H1 (cell line): Measurements from ENCODE around the gene KARS1. TPM values are rescaled to one million over a fixed set of nuclear protein-coding genes. Genes with fewer than 3 reads are reported as not detected.

Experiments
- CTCF ChIA-PET: fragments of 300-600 bp; sonication (Branson Sonifier 250); formaldehyde crosslinking; loops from one replicate; lab custom pipeline; 2021; ENCODE audit not compliant: partially characterized antibody; lab: Charles Lee
- POLR2A ChIA-PET: fragments of 300-600 bp; sonication (Branson Sonifier 250); formaldehyde crosslinking; loops from one replicate; lab custom pipeline; 2021; ENCODE audit warnings: inconsistent platforms; ENCODE audit not compliant: partially characterized antibody; lab: Charles Lee
- DNase-seq, 2 experiments: peaks; one replicate each; pipeline versions ENCODE4 v3.0.0 to v3.0.0-alpha.2; 2010 to 2022; ENCODE audit warnings: low spot score in 2 of 2, low read depth in 1 of 2, mixed read lengths in 1 of 2
- FAIRE-seq: peaks from 2 replicates; lab custom pipeline; 2011; peaks lifted over from hg19 to GRCh38; lab: Jason Lieb, UNC
- H2AFZ ChIP-seq: 2 replicates; pipeline ENCODE4 v1.8.1; 2012; ENCODE audit warnings: low read length, inconsistent platforms
- H2AK5ac ChIP-seq: 2 replicates; pipeline ENCODE4 v1.6.1; 2013; ENCODE audit warnings: low read depth, low read length
- H2BK120ac ChIP-seq: replicated peaks from 2 replicates; pipeline ENCODE3; 2013; ENCODE audit warnings: low read depth, low read length, inconsistent platforms
- H2BK12ac ChIP-seq: 2 replicates; pipeline ENCODE4 v1.6.1; 2013; ENCODE audit warnings: low read depth, low read length
- H2BK15ac ChIP-seq: 2 replicates; pipeline ENCODE4 v1.6.1; 2013; ENCODE audit warnings: low read length
- H2BK20ac ChIP-seq: 2 replicates; pipeline ENCODE4 v1.6.1; 2013; ENCODE audit warnings: low read length
- H2BK5ac ChIP-seq: 2 replicates; pipeline ENCODE4 v1.6.1; 2013; ENCODE audit warnings: low read depth, low read length
- H3K14ac ChIP-seq: 2 replicates; pipeline ENCODE4 v1.6.1; 2013; ENCODE audit warnings: inconsistent platforms; ENCODE audit not compliant: insufficient read length
- H3K18ac ChIP-seq: 2 replicates; pipeline ENCODE4 v1.6.1; 2013; ENCODE audit warnings: low read length; ENCODE audit errors: extremely low read depth
- H3K23ac ChIP-seq: 2 replicates; pipeline ENCODE4 v1.6.1; 2013; ENCODE audit warnings: inconsistent platforms; ENCODE audit not compliant: insufficient read length
- H3K23me2 ChIP-seq: 2 replicates; pipeline ENCODE4 v1.6.1; 2013; ENCODE audit warnings: low read depth, low read length
- H3K27ac ChIP-seq: 2 replicates; pipeline ENCODE4 v1.6.1; 2011; ENCODE audit warnings: low read depth, low read length, inconsistent platforms
- H3K27me3 ChIP-seq, 4 experiments: replicated peaks in 1 of 4; 1 replicate in 1 of 4; 2 replicates in 3 of 4; pipeline versions ENCODE4 v1.6.1 to v1.8.1; 2011 to 2013; ENCODE audit warnings: low read length in 3 of 4, mild to moderate bottlenecking in 3 of 4, inconsistent platforms in 2 of 4, mixed read lengths in 2 of 4, moderate library complexity in 1 of 4; ENCODE audit not compliant: control insufficient read depth in 3 of 4, insufficient read depth in 3 of 4; ENCODE audit errors: extremely low read depth in 1 of 4
- H3K36me3 ChIP-seq, 4 experiments: 2 replicates each; pipeline versions ENCODE4 v1.6.1 to v1.8.1; 2011 to 2013; ENCODE audit warnings: mild to moderate bottlenecking in 4 of 4, low read length in 3 of 4, moderate library complexity in 2 of 4, control low read depth in 1 of 4, inconsistent platforms in 1 of 4; ENCODE audit not compliant: insufficient read depth in 4 of 4, control insufficient read depth in 2 of 4
- H3K4ac ChIP-seq: replicated peaks from 2 replicates; pipeline ENCODE3; 2013; ENCODE audit warnings: low read length, low read depth, mixed read lengths, inconsistent platforms; ENCODE audit not compliant: insufficient read length
- H3K4me1 ChIP-seq, 4 experiments: replicated peaks in 1 of 4; 1 replicate in 1 of 4; 2 replicates in 3 of 4; pipeline versions ENCODE4 v1.6.1 to v1.8.1; 2011 to 2013; ENCODE audit warnings: low read length in 3 of 4, inconsistent platforms in 2 of 4, mixed read lengths in 1 of 4; ENCODE audit not compliant: insufficient read depth in 4 of 4, control insufficient read depth in 3 of 4
- H3K4me2 ChIP-seq, 2 experiments: 2 replicates each; pipeline versions ENCODE4 v1.6.1 to v1.8.1; 2011 to 2013; ENCODE audit warnings: low read depth in 2 of 2, low read length in 2 of 2, control low read depth in 1 of 2, inconsistent platforms in 1 of 2, mild to moderate bottlenecking in 1 of 2; ENCODE audit not compliant: insufficient read depth in 1 of 2
- H3K4me3 ChIP-seq, 4 experiments: fragments of 200-600, 300-600 bp in 1 of 4; sonication (generic), shearing (Covaris generic), sonication (Bioruptor Twin) in 1 of 4; 2 replicates each; pipeline versions ENCODE4 v1.5.1 to v1.8.1; 2011 to 2016; ENCODE audit warnings: low read length in 4 of 4, low read depth in 3 of 4, control low read depth in 2 of 4, inconsistent platforms in 2 of 4, mild to moderate bottlenecking in 2 of 4, mixed read lengths in 1 of 4, moderate library complexity in 1 of 4; ENCODE audit not compliant: insufficient read depth in 2 of 4; ENCODE audit errors: extremely low read depth in 1 of 4
- H3K56ac ChIP-seq: replicated peaks from 2 replicates; pipeline ENCODE3; 2013; ENCODE audit warnings: low read depth, mild to moderate bottlenecking, mixed read lengths, low read length, inconsistent platforms; ENCODE audit not compliant: insufficient read length
- H3K79me1 ChIP-seq: 2 replicates; pipeline ENCODE4 v1.6.1; 2013; ENCODE audit warnings: low read depth, low read length, control low read depth
- H3K79me2 ChIP-seq, 2 experiments: 2 replicates each; pipeline versions ENCODE4 v1.6.1 to v1.8.1; 2012 to 2013; ENCODE audit warnings: low read length in 2 of 2, mild to moderate bottlenecking in 2 of 2, inconsistent platforms in 1 of 2; ENCODE audit not compliant: insufficient read depth in 2 of 2, control insufficient read depth in 1 of 2
- H3K9ac ChIP-seq, 4 experiments: replicated peaks in 1 of 4; 1 replicate in 1 of 4; 2 replicates in 3 of 4; pipeline versions ENCODE4 v1.6.1 to v1.8.1; 2011 to 2013; ENCODE audit warnings: low read depth in 3 of 4, low read length in 3 of 4, control low read depth in 2 of 4, mild to moderate bottlenecking in 2 of 4, moderate library complexity in 2 of 4, inconsistent platforms in 1 of 4; ENCODE audit errors: extremely low read depth in 1 of 4
- H3K9me3 ChIP-seq, 2 experiments: 2 replicates each; pipeline versions ENCODE4 v1.6.1 to v1.8.1; 2012 to 2013; ENCODE audit warnings: mild to moderate bottlenecking in 2 of 2, moderate library complexity in 2 of 2, control low read depth in 1 of 2, inconsistent platforms in 1 of 2, low read depth in 1 of 2, low read length in 1 of 2, mixed read lengths in 1 of 2; ENCODE audit not compliant: insufficient read depth in 2 of 2
- H4K20me1 ChIP-seq, 2 experiments: replicated peaks in 1 of 2; 2 replicates each; pipeline versions ENCODE3 to v1.8.1; 2011 to 2013; ENCODE audit warnings: inconsistent platforms in 2 of 2, low read length in 2 of 2, mild to moderate bottlenecking in 1 of 2; ENCODE audit not compliant: insufficient read depth in 2 of 2, control insufficient read depth in 1 of 2
- H4K5ac ChIP-seq: 2 replicates; pipeline ENCODE4 v1.6.1; 2013; ENCODE audit warnings: low read length, low read depth, mixed read lengths, inconsistent platforms; ENCODE audit not compliant: insufficient read length
- H4K8ac ChIP-seq: 2 replicates; pipeline ENCODE4 v1.8.0; 2013; ENCODE audit warnings: mild to moderate bottlenecking, moderate library complexity, low read length, inconsistent platforms; ENCODE audit not compliant: insufficient read depth; ENCODE audit errors: extremely low read depth
- H4K91ac ChIP-seq: replicated peaks from 2 replicates; pipeline ENCODE3; 2013; ENCODE audit warnings: low read length, mixed read lengths, inconsistent platforms; ENCODE audit not compliant: insufficient read length
- BRCA1 ChIP-seq: IDR thresholded peaks from 2 replicates; pipeline ENCODE4 v1.6.1; 2012; ENCODE audit warnings: low read depth, low read length, improper control_type of control experiment
- GABPA ChIP-seq: IDR thresholded peaks from 2 replicates; pipeline ENCODE4 v1.6.1; 2011; ENCODE audit warnings: mild to moderate bottlenecking, low read length, moderate library complexity, borderline replicate concordance; ENCODE audit not compliant: insufficient read depth
- NANOG ChIP-seq: IDR thresholded peaks from 2 replicates; pipeline ENCODE4 v1.6.1; 2011; ENCODE audit warnings: low read length, low read depth, mild to moderate bottlenecking, inconsistent platforms; ENCODE audit not compliant: insufficient read depth, poor library complexity, severe bottlenecking
- POLR2A ChIP-seq, 2 experiments: IDR thresholded peaks; 1 replicate in 1 of 2; 2 replicates in 1 of 2; pipeline ENCODE4 v1.6.1; 2011; ENCODE audit warnings: low read depth in 2 of 2, low read length in 2 of 2, mild to moderate bottlenecking in 2 of 2; ENCODE audit errors: control extremely low read depth in 1 of 2
- SAP30 ChIP-seq: fragments of 300-600 bp; sonication (generic); IDR thresholded peaks from 2 replicates; pipeline ENCODE4 v1.7.1; 2012; ENCODE audit warnings: low read length, moderate library complexity, mild to moderate bottlenecking, inconsistent platforms; ENCODE audit not compliant: insufficient read depth, insufficient replicate concordance
- SRF ChIP-seq: IDR thresholded peaks from 2 replicates; pipeline ENCODE4 v1.6.1; 2011; ENCODE audit warnings: mild to moderate bottlenecking, low read depth, low read length, moderate library complexity
- TAF7 ChIP-seq: optimal IDR thresholded peaks from 2 replicates; pipeline ENCODE3; 2011; ENCODE audit warnings: low read depth, mild to moderate bottlenecking, inconsistent platforms, low read length, moderate library complexity, borderline replicate concordance
- WGBS, 2 experiments: shearing (Covaris generic) in 1 of 2; methylation state at CpG; one replicate each; pipeline versions ENCODE4 v1.1.6 to v1.1.7; 2013 to 2015; ENCODE audit warnings: low lambda C conversion rate in 2 of 2, mixed read lengths in 2 of 2, inconsistent platforms in 1 of 2, low coverage in 1 of 2, missing lambda C conversion rate in 1 of 2; ENCODE audit not compliant: insufficient replicate concordance in 2 of 2, insufficient coverage in 1 of 2, insufficient read length in 1 of 2; ENCODE audit errors: extremely low coverage in 1 of 2, missing lambda C conversion rate in 1 of 2; 5-methylcytosine and 5-hydroxymethylcytosine counted together
- polyA plus RNA-seq, 7 experiments: library from polyadenylated mRNA; depleted of rRNA in 3 of 7; stranded (reverse) in 5 of 7; unstranded in 2 of 7; fragments of >200 nt in 5 of 7; fragments of 200-250 nt in 2 of 7; gene quantifications; 1 replicate in 5 of 7; 2 replicates in 1 of 7; 4 replicates in 1 of 7; pipeline versions ENCODE4 v1.2.1 to v1.2.3, GENCODE V29; 2011 to 2013; ENCODE audit warnings: missing spikeins in 2 of 7, mixed read lengths in 2 of 7
- total RNA-seq: library from RNA; stranded (reverse); fragmentation: NEBNext Ultra II Directional; extraction: Animal tissue kit (Norgen Biotek cat#: 25700); gene quantifications from 2 replicates; pipeline ENCODE4 v1.2.1, GENCODE V29; 2021

KARS1 gene
- total and polyA plus RNA-seq, 2 of the 8 experiments (the other 6 are each of a cell fraction or from before 2014, with no cell fraction given), result 97.5 to 221 TPM

- CTCF ChIA-PET, result interaction anchor here (0.6 kb wide), 3 partner anchors 76 to 1994 kb away, joined by 3 read pairs; no protein-coding TSS in a partner anchor
- FAIRE-seq (no peak), DNase-seq (no peak)
- Histone ChIP-seq H3K4me2 (no peak overlapping the region), H2BK5ac (no peak overlapping the region), H3K56ac (no peak overlapping the region), H3K23ac (no peak overlapping the region), H3K9me3 (no peaks in the 10 kb centered on the region), H4K91ac (no peak overlapping the region), H3K18ac (no peak overlapping the region), H2BK15ac (no peak overlapping the region), H2BK20ac (no peak overlapping the region), H2AFZ (no peak overlapping the region), H4K20me1 (no peaks in the 10 kb centered on the region), H3K4ac (no peak overlapping the region), H3K36me3 (peaks cover 0 to 5% (median 1%) of the 10 kb centered on the region in 4 experiments; a peak in 3 of 8 replicates), H3K27me3 (no peaks in the 10 kb centered on the region), H3K79me1 (no peaks in the 10 kb centered on the region; the same call in 1 of the 2 replicates), H3K23me2 (no peaks in the 10 kb centered on the region), H3K27ac (no peak overlapping the region), H3K14ac (no peak overlapping the region), H4K5ac (no peak overlapping the region), H3K4me1 (no peaks in the 10 kb centered on the region; a peak in 1 of 7 replicates), H3K9ac (no peak overlapping the region), H3K4me3 (no peak overlapping the region), H3K79me2 (no peaks in the 10 kb centered on the region), H2AK5ac (no peak overlapping the region), H2BK12ac (0 out of 2 replicates have a peak overlapping the region, but pooled peaks have one; percentile 14), H4K8ac (no peak overlapping the region), H2BK120ac (no peak overlapping the region)
- TF ChIP-seq SRF (no peak), BRCA1 (no peak), GABPA (no peak), NANOG (no peak), SAP30 (no peak), TAF7 (no peak), POLR2A (IDR thresholded peaks at IDR 0.05; ENCODE audit: control extremely low read depth in 1 of 2, low read depth in 2 of 2, low read length in 2 of 2) (no peak)
- POLR2A ChIA-PET, result no interaction called here
- 94% methylated on average over 3 of the region's 3 CpGs; no CpG with 5 or more reads in 1 of the 2 experiments for WGBS, 2 experiments
Measured at GRCh38 chr16:75584108-75584507, 63.4 kb downstream of the KARS1 start.
